HG02870 (cell line): Measurements from ENCODE around the gene LAMB4.

ENCODE experiments used
- ATAC-seq: cut with Tn5 transposase; IDR thresholded peaks from one replicate; pipeline ENCODE4 v1.9.1; 2021; ENCODE audit warnings: mild to moderate bottlenecking, moderate library complexity; ENCODE audit not compliant: unreplicated experiment

Gene LAMB4

DNA sequence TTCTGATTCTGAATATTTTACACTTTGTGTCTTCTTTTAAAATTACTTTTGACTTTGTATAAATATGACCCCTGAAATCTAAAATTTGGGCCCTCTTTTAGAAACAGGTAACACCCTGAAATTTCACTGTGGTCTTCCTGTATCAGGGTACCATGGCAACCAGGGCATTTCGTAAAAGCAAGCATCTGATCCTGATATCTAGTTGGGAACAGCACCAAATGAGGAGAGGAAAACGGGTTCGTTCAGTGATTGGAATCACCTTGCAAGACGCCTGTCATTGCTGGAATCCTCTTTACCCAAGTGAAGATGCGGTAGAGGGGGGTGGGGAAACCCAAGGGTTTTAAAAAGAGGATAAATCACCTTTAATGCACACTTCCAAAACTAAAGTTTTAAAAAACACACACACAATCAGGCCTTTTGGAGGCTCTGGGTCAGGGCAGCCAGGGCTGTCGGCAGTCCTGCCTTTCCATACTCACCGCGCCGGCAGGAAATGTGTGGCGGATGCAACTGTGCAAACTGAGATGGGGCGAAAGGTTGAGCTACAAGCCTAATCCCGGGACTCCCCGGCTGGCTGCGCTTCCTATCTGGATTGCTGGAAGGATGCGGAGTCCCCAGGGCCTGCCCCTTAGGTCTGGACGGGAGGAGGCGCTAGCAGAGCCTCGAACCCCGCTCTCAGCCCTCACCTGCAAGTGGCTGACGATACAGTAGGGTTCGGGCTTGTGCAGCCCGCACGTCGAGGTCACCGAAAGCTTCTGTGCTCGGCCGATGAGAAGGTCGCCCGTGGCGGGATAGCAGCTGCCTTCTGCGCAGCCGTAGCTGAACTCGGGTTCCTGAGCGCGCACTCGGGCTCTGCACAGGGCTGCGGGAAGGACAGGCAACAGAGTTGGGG, 129.0 kb downstream of the LAMB4 start:
- ATAC-seq = no peak

DNA sequence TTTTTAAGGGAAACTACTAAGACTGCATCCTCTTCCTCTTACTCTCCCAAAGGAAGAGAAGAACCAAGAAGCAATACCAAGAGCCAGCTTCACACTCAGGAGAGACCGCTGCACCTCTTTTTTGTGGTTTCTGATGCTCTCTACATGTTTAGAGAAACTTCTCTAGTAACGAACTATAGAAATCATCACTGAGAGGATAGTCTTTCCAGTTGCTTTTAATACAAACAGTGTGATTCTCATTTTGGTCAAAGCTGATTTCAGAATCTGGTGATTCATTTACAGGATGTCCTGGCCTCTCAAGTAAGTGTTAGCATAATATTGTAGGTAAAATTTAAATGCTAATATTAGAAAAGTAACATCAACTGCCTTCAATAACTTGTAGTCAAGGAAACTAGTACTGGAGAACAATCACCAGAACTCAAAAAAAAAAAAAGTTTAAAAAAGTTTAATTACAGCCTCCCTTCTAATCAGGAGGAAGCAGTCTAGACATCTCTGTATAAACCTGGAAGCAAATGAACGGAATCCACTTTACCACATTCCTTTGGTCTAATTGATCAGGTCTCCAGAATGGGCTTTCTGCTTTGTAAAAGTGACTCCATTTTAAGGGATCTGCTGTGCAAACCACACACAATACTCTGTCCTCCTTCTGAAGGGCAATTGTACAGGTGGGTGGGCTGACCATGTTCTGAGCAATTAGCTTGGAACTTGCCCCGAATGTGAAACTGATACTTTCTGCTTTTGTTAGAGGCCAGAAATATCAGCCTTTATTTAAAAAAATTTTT, 130.2 kb downstream of the LAMB4 start:
- ATAC-seq = no peak

- no peak for ATAC-seq
Observed at GRCh38 chr7:107998660-107999480, 131.3 kb downstream of the LAMB4 start.

DNA sequence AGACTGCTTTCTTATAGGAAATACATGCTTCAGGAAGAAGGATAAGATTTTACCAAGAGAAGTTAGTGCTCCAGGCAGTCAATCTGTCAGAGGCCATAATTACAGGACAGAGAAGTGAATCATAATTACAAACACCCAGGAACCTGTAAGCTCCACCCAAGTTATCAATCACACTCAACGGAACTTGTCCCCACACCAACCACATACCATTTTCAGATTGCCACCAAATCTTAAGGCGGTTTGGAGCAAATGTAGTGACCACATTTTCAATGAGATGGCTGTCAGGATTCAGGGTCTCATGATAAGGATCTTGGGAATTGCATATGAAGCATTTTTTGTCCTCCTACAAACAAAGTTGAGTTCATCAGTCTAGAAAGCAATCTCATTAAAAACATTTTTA, 132.0 kb downstream of the LAMB4 start:
- no peak for ATAC-seq

DNA sequence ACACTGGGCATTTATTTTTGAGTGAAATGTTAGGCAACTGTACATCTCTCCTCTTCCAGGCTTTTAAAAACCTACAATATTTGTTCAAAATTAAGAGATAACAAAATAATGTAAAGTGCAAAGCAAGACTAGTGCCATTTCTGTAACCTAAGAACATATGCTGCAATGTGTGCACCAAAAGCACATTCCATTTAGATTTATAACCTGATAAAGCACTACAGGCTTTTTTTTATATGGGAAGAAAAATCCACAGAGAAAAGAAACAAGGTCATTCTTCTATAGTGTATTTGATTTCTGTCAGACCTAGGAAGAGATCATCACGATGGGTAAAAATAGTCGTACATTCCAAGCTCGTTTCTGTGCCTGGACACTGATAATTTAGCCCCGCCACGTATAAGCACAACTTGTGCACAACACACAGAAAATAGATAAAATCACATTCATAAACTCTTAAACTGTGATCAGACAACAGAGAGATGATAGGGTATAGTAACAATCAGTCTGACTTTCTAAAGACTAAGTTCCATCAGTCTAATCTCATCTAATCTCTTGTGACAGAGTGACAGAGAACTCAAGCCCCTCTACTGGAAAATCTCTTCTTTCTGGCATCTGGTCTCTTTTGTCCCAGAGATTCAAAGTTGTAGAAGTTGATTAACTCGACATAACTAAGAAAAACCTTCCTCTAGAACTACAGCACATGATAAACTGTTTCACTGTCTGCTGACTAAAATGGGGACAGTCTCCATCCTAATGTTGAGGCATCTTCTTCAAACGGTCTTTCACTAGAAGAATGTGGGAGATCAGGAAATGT, 133.9 kb downstream of the LAMB4 start:
- ATAC-seq = no peak

DNA sequence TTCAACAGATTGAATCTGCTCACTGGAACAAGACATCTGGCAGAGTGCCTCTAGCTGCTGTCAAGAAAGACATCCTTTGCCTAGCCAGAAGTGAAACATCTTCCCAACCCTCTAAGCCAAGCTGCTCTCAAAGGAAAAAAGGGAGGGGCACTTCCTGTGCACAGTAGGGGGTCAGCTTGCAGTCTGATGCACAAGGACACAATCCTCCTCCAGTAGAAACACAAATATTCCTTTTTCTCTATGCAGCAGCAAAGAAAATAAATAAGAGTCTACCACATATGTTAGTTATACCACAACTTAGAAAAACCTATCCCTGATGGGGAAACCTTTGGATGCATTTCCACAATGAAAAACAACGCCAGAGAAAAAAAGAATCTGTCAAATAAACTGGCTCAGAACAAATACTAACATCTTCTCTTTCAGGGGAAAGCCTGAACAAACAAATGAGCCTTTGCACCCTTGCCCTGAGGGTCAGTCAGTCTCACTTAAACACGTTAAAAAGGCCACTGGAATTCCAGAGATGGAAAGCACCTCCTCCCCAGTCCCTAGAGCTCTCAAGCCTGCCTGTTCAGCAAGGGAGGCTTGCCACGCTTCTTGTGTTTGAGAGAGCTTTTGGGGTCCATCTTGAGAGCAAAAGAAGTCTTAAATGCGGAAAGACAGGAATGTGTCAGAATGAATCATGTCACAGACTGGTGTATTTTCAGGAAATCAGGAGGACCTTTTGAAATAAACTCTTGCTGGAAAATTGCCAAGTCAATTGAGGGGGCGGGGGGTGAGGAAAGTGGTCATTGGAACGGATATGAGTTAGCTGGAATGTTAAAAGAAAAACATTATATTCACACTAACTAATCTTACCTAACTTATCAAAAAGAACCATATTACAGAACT, 134.7 kb downstream of the LAMB4 start:
- ATAC-seq = no peak

DNA sequence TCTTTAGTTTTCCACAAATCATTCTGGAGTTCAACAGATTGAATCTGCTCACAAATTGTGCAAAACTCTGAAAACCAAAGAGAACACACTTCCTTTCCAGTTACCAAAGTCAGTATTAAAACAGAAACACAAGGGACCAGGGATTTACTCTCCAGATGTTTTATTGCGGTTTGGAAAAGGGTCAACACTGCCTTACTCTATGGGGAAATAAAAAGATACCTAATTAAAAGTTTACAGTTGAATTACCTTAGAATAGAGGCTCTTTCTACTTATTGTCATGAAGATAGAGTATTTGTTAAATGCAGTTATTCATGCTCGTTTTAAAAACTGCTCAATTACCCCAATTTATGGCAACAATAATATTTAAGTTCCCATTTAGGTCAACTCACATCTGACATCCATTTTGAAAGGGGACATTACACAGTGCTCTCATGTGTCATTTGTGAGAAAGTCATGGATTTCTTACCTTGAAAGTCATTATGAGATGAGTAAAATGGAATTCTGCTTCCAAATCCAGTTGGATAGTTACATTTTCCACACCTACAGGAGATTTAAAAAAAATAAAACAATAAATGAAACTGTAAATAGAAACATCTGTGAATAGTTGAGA, 135.6 kb downstream of the LAMB4 start:
- no peak for ATAC-seq

DNA sequence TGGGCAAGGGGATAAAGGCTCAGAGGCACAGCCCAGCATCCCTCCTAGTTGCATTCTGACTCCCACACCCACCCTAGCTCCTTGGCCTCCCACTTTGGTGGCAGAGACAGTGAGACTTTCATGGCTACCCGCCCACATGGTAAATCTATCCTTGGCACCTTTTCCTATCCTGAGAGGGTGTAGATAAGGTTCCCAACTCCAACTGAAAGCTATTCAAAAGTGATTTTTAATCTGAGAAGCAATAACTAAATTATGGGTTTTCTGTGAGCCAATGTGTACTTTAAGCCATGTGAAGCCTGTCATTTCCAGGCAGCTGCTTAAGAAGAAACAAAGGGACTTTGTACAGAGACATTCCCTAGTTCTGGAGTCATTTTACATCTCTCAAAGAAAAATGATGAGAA, 136.3 kb downstream of the LAMB4 start:
- ATAC-seq = no peak

GRCh38 chr7:107989618-107990373, 140.4 kb downstream of the LAMB4 start:
- ATAC-seq = no peak

GRCh38 chr7:107982918-107983389, 147.2 kb downstream of the LAMB4 start:
- ATAC-seq = no peak

DNA sequence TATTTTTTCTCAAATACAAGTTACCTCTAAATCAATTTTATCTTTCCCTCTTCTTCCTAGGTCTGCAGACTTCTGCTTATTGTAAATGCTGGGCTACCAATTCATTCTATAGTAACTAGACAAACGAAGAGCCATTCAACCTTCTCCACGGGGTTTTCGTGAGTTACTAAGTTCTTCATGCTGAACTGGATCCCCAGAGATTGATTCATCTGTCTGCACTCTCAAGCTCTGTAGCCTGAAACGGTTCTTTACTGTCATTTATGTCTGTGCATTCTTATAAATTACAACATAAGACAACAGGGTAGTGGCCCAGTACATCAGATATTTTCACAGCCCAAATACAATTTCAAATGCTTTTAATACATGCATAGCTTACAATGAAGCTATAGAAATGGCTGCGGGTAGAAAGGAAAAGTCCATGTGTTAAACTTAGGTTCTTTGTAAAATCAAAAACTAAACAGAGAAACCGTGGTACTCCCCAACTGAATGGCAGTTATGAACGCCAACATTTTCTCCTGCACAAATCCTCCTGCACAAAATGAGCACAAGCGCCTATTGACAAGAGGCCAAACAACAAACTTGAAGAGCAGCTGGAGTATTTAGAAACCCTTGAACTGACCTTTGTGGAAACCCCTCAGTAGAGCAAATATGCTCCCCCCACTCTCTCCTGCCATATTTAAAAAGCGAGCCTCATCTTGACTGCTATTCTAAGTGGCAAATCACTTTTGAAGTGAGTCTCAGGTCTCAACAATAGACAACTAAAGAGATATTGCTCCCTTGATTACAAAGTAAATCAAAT, 147.9 kb downstream of the LAMB4 start:
- ATAC-seq = no peak

GRCh38 chr7:107981466-107981865, 148.7 kb downstream of the LAMB4 start:
- no peak for ATAC-seq

DNA sequence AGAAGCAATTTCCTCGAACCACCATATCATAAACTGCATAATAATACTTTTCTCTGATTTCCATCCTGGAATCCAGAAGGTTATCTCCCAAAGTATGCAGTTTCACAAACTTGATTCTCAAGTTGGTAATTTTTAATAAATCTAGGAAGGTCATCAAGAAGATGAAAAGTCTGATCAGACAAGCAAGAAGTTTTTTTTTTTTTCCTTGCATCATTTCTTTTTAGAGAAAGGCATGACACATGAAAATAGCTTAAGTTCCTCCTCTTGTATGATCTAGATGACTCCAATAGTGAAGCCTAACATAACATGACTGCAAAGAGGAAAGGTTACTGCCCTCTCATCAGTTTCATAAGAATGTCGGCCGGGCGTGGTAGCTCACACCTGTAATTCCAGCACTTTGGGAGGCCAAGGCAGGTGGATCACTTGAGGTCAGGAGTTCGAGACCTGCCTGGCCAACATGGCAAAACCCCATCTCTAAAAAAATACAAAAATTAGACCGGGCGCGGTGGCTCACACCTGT, 149.4 kb downstream of the LAMB4 start:
- no peak for ATAC-seq

DNA sequence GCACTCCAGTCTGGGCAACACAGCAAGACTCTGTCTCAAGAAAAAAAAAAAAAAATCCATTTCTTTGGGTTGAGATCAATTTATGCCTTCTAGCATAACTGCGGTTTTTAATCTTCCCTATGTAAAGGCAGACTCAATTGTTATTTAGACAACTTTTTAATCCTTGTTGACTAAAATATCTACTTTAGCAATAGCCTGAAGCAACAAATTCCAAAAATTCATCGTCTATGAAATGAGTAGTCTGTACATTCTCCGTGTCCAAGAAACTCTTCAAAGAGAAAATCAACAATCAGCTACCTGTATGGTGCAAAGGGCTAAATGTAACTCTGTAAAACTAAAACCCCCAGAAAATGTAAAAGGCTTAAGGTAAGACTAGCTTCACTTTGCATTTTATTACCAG, 150.0 kb downstream of the LAMB4 start:
- ATAC-seq = no peak

DNA sequence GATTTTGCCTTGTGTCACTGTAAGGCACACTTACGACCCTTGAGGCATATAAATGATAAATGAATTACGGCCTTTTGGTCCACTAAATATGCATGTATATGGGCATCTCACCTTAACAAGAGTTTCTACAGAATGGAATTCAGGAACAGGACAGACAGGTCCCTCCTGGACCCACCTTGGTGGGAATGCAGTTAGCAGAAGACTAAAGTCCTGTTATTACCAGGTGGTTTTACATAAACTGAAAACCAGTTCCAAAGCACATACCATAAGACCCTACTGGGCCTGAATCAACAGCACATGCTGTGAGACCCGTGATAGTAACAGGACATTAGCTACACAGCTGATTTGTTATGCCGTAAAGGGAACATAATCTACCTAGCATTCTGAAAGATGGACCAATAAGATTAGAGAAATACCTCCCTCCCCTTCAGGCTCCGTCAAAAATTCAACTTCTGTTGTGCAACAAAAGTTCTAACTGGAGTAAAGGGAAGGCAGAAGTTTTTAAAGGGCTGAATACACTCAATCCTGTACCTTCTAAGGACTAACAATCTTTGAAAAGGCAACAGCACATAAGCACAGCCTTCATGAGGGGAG, 151.2 kb downstream of the LAMB4 start:
- no peak for ATAC-seq

- no peak for ATAC-seq
Observed at GRCh38 chr7:107977048-107977447, 153.1 kb downstream of the LAMB4 start.

- no peak for ATAC-seq
Observed at GRCh38 chr7:107976620-107977019, 153.5 kb downstream of the LAMB4 start.
